ENCODE measurements around the gene PPIA. TPM values are rescaled to one million over a fixed set of nuclear protein-coding genes. Genes with fewer than 3 reads are reported as not detected.
"Not testable (repeated sequence)": the region's sequence is repeated elsewhere in the genome, so short reads cannot be mapped to it uniquely, and the experiment has no call there.

The PPIA gene
- total and polyA plus RNA-seq, 5 experiments from 2014 or later, result 673 to 3,931 (median 3,578) TPM

- ATAC-seq (no peak), DNase-seq (no peak)
- Mint-ChIP-seq H3K27ac (no peak overlapping the region), H3K4me3 (peak overlapping the region in 2 of 10 donors; percentile 24 to 39), H3K36me3 (peaks cover 0 to 16% (median 3%) of the 10 kb centered on the region in 3 donors), H3K4me1 (peaks cover 13 to 23% (median 20%) of the 10 kb centered on the region in 4 donors), H3K27me3 (no peaks in the 10 kb centered on the region), H3K9me3 (no peaks in the 10 kb centered on the region)
- POLR2A ChIA-PET, result interaction anchor here (0.6 to 0.7 kb wide), 3 partner anchors 17 to 719 kb away, joined by 3 to 4 read pairs (median 4); no protein-coding TSS in a partner anchor
These were observed 2.1 kb upstream of the PPIA start for GRCh38 chr7:44794331-44794730.

GRCh38 chr7:44796034-44796503 lies 412 bp upstream of the PPIA start:
- Mint-ChIP-seq H3K27ac (peak overlapping the region; percentile 84 to 99 (median 96)), H3K4me3 (peak overlapping the region; percentile 87 to 98 (median 94)), H3K4me1 (peaks cover 15 to 38% (median 33%) of the 10 kb centered on the region in 4 donors), H3K27me3 (no peaks in the 10 kb centered on the region), H3K9me3 (no peaks in the 10 kb centered on the region), H3K36me3 (peaks cover 0 to 33% (median 11%) of the 10 kb centered on the region in 3 donors)
- ATAC-seq (peak; percentile 23 to 32), DNase-seq (no peak)
- POLR2A ChIA-PET, result interaction anchor here (1.4 to 3.0 kb wide), 3 partner anchors 46 to 214 kb away, joined by 4 to 19 read pairs (median 17); partner anchors contain the start of genes OGDH and TMED4

GRCh38 chr7:44797329-44798258 lies 1.1 kb downstream of the PPIA start:
- peak; percentile 48 to 59 for ATAC-seq
- Mint-ChIP-seq H3K4me1 (peaks cover 15 to 47% (median 45%) of the 10 kb centered on the region in 4 donors), H3K36me3 (peaks cover 0 to 49% (median 17%) of the 10 kb centered on the region in 3 donors)

GRCh38 chr7:44798649-44799305 lies 2.3 kb downstream of the PPIA start:
- no peak for DNase-seq
- Mint-ChIP-seq H3K27me3 (no peaks in the 10 kb centered on the region), H3K27ac (peak overlapping the region; percentile 66 to 99 (median 97)), H3K9me3 (no peaks in the 10 kb centered on the region), H3K4me3 (peak overlapping the region; percentile 87 to 100 (median 95)), H3K36me3 (peaks cover 0 to 60% (median 17%) of the 10 kb centered on the region in 3 donors), H3K4me1 (peaks cover 18 to 50% (median 45%) of the 10 kb centered on the region in 4 donors)
- POLR2A ChIA-PET, result interaction anchor here (0.6 to 3.0 kb wide), 9 partner anchors 45 to 225 kb away, joined by 3 to 19 read pairs (median 10); partner anchors contain the start of genes DDX56, H2AZ2, OGDH and PURB
- ATAC-seq, result no peak

More at GRCh38 chr7:44797329-44798258, 1.1 kb downstream of the PPIA start:
- POLR2A ChIA-PET, result interaction anchor here (0.7 to 3.0 kb wide), 22 partner anchors 7 to 314 kb away, joined by 3 to 26 read pairs (median 4); partner anchors contain the start of genes DDX56, H2AZ2, NUDCD3 and OGDH
- no peaks in the 10 kb centered on the region for H3K9me3 Mint-ChIP-seq
- peak overlapping the region; percentile 90 to 99 (median 98) for H3K27ac Mint-ChIP-seq
- peak; percentile 70 to 92 (median 80) for DNase-seq
- peak overlapping the region; percentile 87 to 100 (median 95) for H3K4me3 Mint-ChIP-seq
- H3K27me3 Mint-ChIP-seq, result no peaks in the 10 kb centered on the region

- H3K27ac Mint-ChIP-seq, result peak overlapping the region in 9 of 10 donors; percentile 1 to 83 (median 67)
- peaks cover 0 to 72% (median 17%) of the 10 kb centered on the region in 3 donors for H3K36me3 Mint-ChIP-seq
- H3K9me3 Mint-ChIP-seq, result no peaks in the 10 kb centered on the region
- H3K27me3 Mint-ChIP-seq, result no peaks in the 10 kb centered on the region
- peaks cover 18 to 50% (median 45%) of the 10 kb centered on the region in 4 donors for H3K4me1 Mint-ChIP-seq
- H3K4me3 Mint-ChIP-seq, result peak overlapping the region in 7 of 10 donors; percentile 3 to 40 (median 24)
- ATAC-seq, result no peak
- POLR2A ChIA-PET, result interaction anchor here (0.6 to 1.6 kb wide), 2 partner anchors 48 to 292 kb away, joined by 4 read pairs; partner anchors contain the start of gene H2AZ2
- no peak for DNase-seq
These were observed 3.5 kb downstream of the PPIA start for GRCh38 chr7:44799939-44800338.

- Mint-ChIP-seq H3K4me1 (peaks cover 18 to 46% (median 44%) of the 10 kb centered on the region in 4 donors), H3K27ac (peak overlapping the region in 7 of 10 donors; percentile 7 to 83 (median 59)), H3K9me3 (no peaks in the 10 kb centered on the region), H3K4me3 (no peak overlapping the region), H3K27me3 (no peaks in the 10 kb centered on the region), H3K36me3 (peaks cover 0 to 77% (median 19%) of the 10 kb centered on the region in 3 donors)
- DNase-seq, result no peak
- POLR2A ChIA-PET, result interaction anchor here (0.6 kb wide), 1 partner anchor 118 kb away, joined by 5 read pairs; no protein-coding TSS in a partner anchor
- ATAC-seq, result no peak
These were observed 5.4 kb downstream of the PPIA start for GRCh38 chr7:44801890-44802289.

- no peak overlapping the region for H3K4me3 Mint-ChIP-seq
These were observed 6.0 kb downstream of the PPIA start for GRCh38 chr7:44802418-44803025.

GRCh38 chr7:44803828-44804519 lies 7.5 kb downstream of the PPIA start:
- H3K27ac Mint-ChIP-seq, result peak overlapping the region in 1 of 10 donors; percentile 43
- DNase-seq, H3K9me3 Mint-ChIP-seq, H3K4me3 Mint-ChIP-seq, ATAC-seq, H3K27me3 Mint-ChIP-seq: not testable (repeated sequence)
- H3K4me1 Mint-ChIP-seq, result peaks cover 4 to 29% (median 27%) of the 10 kb centered on the region in 4 donors
- POLR2A ChIA-PET, result interaction anchor here (1.2 to 1.5 kb wide), 2 partner anchors 8 to 55 kb away, joined by 3 to 4 read pairs; no protein-coding TSS in a partner anchor
- peaks cover 0 to 63% (median 16%) of the 10 kb centered on the region in 3 donors for H3K36me3 Mint-ChIP-seq

More at GRCh38 chr7:44802418-44803025, 6.0 kb downstream of the PPIA start:
- Mint-ChIP-seq H3K4me1 (peaks cover 14 to 43% (median 41%) of the 10 kb centered on the region in 4 donors), H3K27me3 (no peaks in the 10 kb centered on the region), H3K9me3 (no peaks in the 10 kb centered on the region), H3K36me3 (peaks cover 0 to 75% (median 19%) of the 10 kb centered on the region in 3 donors), H3K27ac (peak overlapping the region in 2 of 10 donors; percentile 15 to 19)
- ATAC-seq (no peak), DNase-seq (no peak)
- POLR2A ChIA-PET, result interaction anchor here (0.6 kb wide), 1 partner anchor 118 kb away, joined by 5 read pairs; no protein-coding TSS in a partner anchor

GRCh38 chr7:44805950-44806349 lies 9.5 kb downstream of the PPIA start:
- POLR2A ChIA-PET, result no interaction called here
- no peaks in the 10 kb centered on the region for H3K9me3 Mint-ChIP-seq
- peaks cover 0 to 45% (median 10%) of the 10 kb centered on the region in 3 donors for H3K36me3 Mint-ChIP-seq
- ATAC-seq, result no peak
- H3K27me3 Mint-ChIP-seq, result no peaks in the 10 kb centered on the region
- no peak for DNase-seq
- H3K4me1 Mint-ChIP-seq, result peaks cover 2 to 16% (median 12%) of the 10 kb centered on the region in 4 donors
- H3K4me3 Mint-ChIP-seq, result no peak overlapping the region
- peak overlapping the region in 2 of 10 donors; percentile 40 to 59 for H3K27ac Mint-ChIP-seq

- Mint-ChIP-seq H3K27ac (peak overlapping the region in 1 of 10 donors; percentile 42), H3K4me1 (peaks cover 0 to 1% (median 0%) of the 10 kb centered on the region in 4 donors), H3K9me3 (no peaks in the 10 kb centered on the region), H3K4me3 (no peak overlapping the region), H3K27me3 (no peaks in the 10 kb centered on the region), H3K36me3 (peaks cover 0 to 15% (median 3%) of the 10 kb centered on the region in 3 donors)
- no peak for ATAC-seq
- POLR2A ChIA-PET, result no interaction called here
- no peak for DNase-seq
These were observed 12.5 kb downstream of the PPIA start for GRCh38 chr7:44808914-44809393.

GRCh38 chr7:44811093-44811492 lies 14.6 kb downstream of the PPIA start:
- DNase-seq, result no peak
- H3K4me3 Mint-ChIP-seq, result no peak overlapping the region
- H3K27ac Mint-ChIP-seq, result no peak overlapping the region
- ATAC-seq, result no peak
- H3K27me3 Mint-ChIP-seq, result no peaks in the 10 kb centered on the region
- no peaks in the 10 kb centered on the region for H3K9me3 Mint-ChIP-seq
- POLR2A ChIA-PET, result interaction anchor here (1.4 kb wide), 1 partner anchor 37 kb away, joined by 3 read pairs; the partner anchor contains the start of gene H2AZ2
- peaks cover 0 to 1% (median 0%) of the 10 kb centered on the region in 4 donors for H3K4me1 Mint-ChIP-seq
- H3K36me3 Mint-ChIP-seq, result no peaks in the 10 kb centered on the region
